Endothelial cell (in vitro differentiated cells): ENCODE measurements around the gene INSM2. TPM values are rescaled to one million over a fixed set of nuclear protein-coding genes. Genes with fewer than 3 reads are reported as not detected.

Source experiments
- DNase-seq: peaks from one replicate; pipeline ENCODE4 v3.0.0; 2021; ENCODE audit warnings: low spot score
- H3K27ac Mint-ChIP-seq: one replicate; pipeline ENCODE4 v1.8.0; 2021; ENCODE audit warnings: mixed read lengths, inconsistent platforms; ENCODE audit not compliant: unreplicated experiment
- H3K27me3 Mint-ChIP-seq: one replicate; pipeline ENCODE4 v1.8.0; 2021; ENCODE audit warnings: mild to moderate bottlenecking, moderate library complexity, mixed read lengths, inconsistent platforms; ENCODE audit not compliant: unreplicated experiment
- H3K36me3 Mint-ChIP-seq: one replicate; pipeline ENCODE4 v1.8.0; 2021; ENCODE audit warnings: mild to moderate bottlenecking, low read depth, mixed read lengths, inconsistent platforms; ENCODE audit not compliant: unreplicated experiment
- H3K4me1 Mint-ChIP-seq: one replicate; pipeline ENCODE4 v1.8.0; 2021; ENCODE audit warnings: mild to moderate bottlenecking, mixed read lengths, inconsistent platforms; ENCODE audit not compliant: unreplicated experiment
- H3K4me3 Mint-ChIP-seq: one replicate; pipeline ENCODE4 v1.8.0; 2021; ENCODE audit warnings: mild to moderate bottlenecking, mixed read lengths, inconsistent platforms; ENCODE audit not compliant: unreplicated experiment
- H3K9me3 Mint-ChIP-seq: one replicate; pipeline ENCODE4 v1.8.0; 2021; ENCODE audit warnings: mixed read lengths, inconsistent platforms; ENCODE audit not compliant: unreplicated experiment
- CTCF ChIP-seq: fragments of 200-600 bp; sonication (generic); IDR thresholded peaks from one replicate; pipeline ENCODE4 v1.5.0; 2021; ENCODE audit warnings: antibody characterized with exemption; ENCODE audit not compliant: unreplicated experiment
- total RNA-seq: library from RNA; stranded (reverse); fragmentation: NEBNext Ultra II Directional; extraction: Animal tissue kit (Norgen Biotek cat#: 25700); gene quantifications from one replicate; pipeline ENCODE4 v1.2.1, GENCODE V29; 2021; ENCODE audit not compliant: unreplicated experiment

INSM2 gene
- total RNA-seq, 1 donor from 2014 or later: not detected

GRCh38 chr14:35578639-35579038 is 44.7 kb downstream of the INSM2 start:
- H3K4me1 Mint-ChIP-seq: no peaks in the 10 kb centered on the region
- DNase-seq: no peak
- no peaks in the 10 kb centered on the region for H3K27me3 Mint-ChIP-seq
- TF ChIP-seq CTCF: no peak
- H3K36me3 Mint-ChIP-seq: no peaks in the 10 kb centered on the region
- H3K4me3 Mint-ChIP-seq: no peak overlapping the region
- no peak overlapping the region for H3K27ac Mint-ChIP-seq
- H3K9me3 Mint-ChIP-seq: no peaks in the 10 kb centered on the region

Other genes starting within 250 kb of the INSM2 start
- gene PSMA6, start 241.8 kb upstream of the INSM2 start, total RNA-seq: 160 TPM
- gene NFKBIA, start 129.4 kb upstream of the INSM2 start, total RNA-seq: 41.9 TPM